GM18508 (cell line): ENCODE results near the gene NIM1K.
"Not testable (repeated sequence)": the region's sequence is repeated elsewhere in the genome, so short reads cannot be mapped to it uniquely, and the experiment has no call there.

Experiments
- ATAC-seq: cut with Tn5 transposase; IDR thresholded peaks from one replicate; pipeline ENCODE4 v1.9.1; 2021; ENCODE audit warnings: moderate number of reproducible peaks; ENCODE audit not compliant: insufficient read depth, unreplicated experiment

Gene NIM1K

DNA sequence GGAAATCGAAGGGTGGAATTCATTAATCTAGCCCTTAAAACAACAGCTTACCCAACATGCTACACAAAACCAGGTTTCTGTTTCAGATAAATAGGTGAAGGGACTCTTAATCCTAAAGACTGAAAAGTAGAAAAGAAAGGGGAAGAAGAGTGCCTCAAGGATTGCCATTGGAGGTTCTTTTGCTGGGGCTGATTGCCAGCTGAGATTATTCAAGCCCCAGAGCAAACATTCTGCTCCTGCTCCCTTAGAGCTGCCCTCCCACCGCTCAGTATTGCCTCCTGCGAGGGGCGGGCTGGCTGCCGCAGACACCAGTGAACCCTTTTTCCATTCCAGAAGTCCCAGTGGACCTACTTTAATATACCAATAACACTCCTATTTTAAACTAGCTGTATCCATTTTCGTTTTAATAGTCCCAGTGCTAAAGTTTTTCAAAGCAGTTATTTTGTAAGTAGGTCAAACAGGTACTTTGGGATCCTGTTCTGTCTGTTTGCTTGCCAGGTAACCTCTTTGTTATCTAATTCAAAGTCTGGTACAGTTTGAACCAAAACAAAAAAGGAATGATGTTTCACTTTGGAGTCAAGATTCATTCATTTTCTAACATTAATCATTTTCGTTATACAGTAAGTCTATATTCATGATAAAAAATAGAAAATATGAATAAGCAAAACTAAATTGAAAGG is 82.5 kb downstream of the NIM1K start:
- ATAC-seq: no peak

DNA sequence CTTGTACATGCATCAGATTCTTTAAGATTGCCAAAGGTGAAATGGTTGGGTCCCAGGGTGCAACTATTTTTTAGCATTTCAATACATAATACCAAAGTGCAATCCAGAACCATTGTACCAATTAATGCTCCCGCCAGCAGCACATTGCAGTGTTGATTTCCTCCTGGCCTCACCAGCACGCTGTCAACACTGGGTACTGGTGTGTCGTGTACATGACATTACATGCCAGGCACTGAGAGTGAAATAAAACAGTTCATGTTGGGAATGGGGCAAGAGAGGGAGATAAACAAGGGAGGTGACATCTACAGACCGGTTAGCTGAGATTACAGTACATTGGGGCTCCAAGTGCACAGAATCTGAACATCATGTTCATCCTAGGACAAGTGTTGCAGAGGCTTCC is 83.4 kb downstream of the NIM1K start:
- no peak for ATAC-seq

DNA sequence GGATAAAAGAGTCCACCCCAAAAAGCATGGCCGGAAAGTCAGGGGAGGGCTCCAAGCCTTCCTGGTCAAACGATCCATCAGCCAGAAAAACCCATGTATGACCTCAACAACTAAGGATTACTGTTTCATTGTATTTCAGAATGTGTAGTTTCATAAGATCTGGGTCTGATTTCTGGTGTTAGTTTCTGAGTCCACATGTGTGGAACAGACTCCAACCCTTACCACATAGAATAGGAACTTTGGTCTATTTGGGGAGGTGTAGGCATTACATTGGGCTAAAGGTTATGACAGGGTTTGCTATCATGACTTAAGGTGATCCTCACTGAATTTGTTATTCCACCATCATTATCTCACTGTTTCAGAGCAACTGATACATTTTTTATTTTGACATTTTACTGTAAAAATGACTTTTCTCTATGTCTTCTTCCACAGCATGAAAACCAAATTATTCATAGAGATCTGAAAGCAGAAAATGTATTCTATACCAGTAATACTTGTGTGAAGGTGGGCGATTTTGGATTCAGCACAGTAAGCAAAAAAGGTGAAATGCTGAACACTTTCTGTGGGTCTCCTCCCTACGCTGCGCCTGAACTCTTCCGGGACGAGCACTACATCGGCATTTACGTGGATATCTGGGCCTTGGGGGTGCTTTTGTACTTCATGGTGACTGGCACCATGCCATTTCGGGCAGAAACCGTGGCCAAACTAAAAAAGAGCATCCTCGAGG is 87.7 kb downstream of the NIM1K start:
- ATAC-seq: no peak

DNA sequence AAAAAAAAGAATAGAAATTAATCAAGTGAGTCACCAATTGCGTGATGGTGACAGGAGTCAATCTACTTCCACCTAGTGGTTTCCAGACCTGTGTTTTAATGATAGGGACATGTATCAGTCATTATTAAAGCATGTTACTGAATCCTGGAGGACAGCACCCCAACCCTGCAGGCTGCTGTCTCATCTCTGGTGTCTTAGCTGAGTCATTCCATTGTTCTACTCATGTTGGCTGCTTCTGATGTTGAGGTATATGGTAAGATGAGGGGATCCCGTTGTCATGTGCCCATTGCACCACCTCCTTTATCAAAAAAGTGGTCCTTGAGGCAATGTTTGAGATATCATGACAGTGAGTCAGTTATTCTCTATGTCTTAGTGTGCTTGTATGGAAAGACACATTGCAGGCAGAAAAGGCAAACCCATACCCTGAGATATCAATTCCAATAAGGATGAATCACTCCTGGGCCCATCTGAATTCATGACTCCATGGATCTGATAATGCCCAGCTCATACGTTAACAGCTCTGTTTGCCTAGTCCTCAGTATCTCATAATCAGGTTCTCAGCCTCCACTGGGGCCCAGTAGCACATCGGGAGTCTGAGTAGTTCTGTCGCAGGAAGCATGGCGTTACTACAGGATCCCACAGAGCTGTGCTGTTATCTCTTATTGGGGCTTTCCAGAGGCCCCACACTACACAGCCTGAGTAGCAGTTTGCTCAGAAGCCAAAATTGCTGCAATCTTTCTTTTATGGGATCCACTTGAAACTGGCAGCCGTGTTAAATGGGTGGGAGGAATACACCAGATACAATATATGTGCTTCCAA is 90.0 kb downstream of the NIM1K start:
- ATAC-seq: no peak

DNA sequence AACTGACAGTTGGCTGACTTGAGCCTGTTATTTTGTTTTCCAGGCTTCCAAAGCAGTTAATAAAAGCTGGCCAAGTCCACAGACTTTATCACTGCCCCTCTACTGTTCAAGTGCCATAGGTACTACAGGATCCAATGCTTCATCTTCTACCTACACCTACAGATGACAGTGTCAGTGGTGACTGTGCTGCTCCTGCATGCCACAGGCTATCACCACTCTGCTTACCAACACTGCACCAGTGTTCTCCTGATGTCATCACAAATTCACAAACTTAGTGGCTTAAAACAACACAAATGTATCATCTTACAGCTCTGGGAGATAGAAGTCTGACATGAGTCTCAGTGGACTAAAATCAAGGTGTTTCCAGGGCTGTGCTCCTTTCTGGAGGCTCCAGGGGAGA is 94.6 kb downstream of the NIM1K start:
- ATAC-seq: no peak

DNA sequence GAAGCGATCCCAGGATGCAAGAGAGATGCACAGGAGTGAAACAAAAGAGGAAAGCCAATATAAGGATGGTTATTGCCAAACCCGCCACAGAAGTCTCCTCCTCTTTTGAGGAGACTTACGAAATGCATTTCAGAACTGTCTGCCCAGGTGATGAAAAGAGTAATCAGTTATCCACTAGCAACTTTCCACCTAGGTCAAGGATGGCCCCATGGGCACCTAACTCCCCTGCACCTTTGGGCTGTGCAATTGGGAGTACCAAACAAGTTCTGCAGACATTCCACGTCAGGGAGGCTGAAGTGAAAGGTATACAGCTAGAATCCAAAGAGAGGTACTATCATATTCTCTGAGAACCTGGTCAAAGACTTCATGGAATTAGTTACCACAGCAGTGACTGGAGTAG is 95.5 kb downstream of the NIM1K start:
- ATAC-seq: no peak

DNA sequence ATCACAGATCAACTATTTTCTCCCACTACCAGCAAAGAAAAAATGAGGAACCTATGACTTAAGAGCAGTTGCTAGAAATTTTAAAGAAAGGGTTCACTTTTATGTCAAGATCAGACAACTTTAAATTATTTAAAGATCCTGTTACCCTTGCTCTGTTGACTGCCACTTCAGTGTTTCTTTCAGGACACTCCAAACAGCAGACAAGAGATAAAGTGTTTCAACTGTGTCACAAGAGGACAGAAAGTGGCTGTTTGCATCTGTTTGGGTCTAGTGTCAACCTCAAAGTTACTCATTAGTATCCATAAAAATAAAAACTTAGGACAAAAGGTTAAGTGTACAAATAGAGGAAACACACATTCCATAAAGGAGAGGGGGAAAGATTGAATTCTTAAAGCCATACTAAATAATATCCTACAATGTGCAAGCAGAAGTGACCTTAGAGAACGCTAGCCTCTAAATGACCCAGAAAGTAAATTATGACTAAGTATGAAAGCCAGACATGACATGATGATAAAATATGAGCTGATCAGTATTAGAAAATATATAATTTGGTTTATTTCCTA is 96.3 kb downstream of the NIM1K start:
- ATAC-seq: no peak

DNA sequence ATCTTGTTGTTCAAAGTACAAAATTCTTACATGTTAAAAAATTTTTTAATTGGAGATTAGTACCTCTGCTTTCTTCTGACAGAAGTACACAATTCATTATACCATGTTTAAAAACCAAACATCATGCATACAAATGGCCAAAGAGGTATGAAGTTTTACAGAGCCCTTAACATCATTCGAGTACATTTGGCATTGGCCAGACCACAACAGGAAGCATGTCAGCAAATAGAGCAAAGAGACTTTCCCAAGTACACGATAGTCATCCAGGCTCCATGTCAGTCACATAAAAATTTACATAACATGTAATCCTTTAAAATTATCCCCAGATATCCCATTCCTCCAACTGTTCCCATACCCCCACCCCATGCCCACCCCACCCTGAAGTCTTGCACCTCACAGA is 98.7 kb downstream of the NIM1K start:
- ATAC-seq: no peak

DNA sequence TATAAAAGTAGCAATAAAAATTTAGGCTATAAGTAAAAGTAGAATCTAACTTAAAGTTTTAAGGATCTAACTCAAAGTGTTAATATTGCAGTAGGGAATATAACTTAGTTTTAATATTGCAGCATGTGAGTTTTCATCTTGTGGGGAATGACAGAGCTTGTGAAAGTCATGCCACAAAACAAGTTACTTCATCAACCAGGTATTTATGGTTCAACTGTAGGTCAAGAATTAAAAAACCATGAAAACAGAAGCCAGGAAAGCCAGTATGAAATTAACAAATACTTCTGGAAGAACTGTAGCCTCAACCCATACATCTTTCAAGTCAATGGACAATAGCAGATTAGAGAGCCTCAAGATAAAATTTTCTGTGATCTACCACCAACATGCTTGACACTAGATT is 102.2 kb downstream of the NIM1K start:
- ATAC-seq: no peak

DNA sequence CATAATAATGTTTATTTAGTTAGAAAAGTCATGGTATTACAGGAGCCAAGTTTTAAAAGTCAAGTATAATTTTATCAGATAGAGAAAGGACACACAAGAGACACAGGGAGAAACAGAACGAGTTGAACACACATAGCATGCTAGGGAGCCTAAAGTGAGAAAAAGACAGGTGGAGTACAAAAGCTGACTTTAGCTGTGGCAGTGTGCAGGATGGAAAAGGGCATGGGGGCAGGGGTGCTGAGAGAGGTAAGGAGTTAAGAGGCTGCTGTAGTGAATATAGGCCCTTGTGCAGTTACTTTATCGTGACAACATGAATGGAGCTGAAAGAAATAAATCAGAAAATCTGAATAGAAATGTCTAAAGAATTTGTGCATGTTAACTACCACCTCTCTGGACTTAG is 103.2 kb downstream of the NIM1K start:
- no peak for ATAC-seq

DNA sequence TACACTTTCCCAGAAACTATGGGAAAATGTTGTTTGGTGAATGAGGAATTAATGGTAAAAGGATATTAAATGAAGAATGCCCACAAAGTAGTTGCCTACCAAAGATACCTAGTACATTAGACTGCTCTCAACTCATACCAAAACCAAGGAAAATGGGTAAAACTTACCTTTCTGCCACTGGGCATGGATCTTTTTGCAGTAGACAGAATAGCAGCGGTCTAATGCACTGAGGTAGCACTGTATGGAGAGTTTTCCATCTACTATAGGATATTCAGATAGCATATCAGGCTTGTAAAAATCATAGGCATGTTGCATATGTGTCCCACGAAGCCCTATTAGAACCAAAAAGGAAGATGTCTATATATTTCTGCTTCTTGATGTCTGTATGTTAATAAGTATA is 104.8 kb downstream of the NIM1K start:
- no peak for ATAC-seq

DNA sequence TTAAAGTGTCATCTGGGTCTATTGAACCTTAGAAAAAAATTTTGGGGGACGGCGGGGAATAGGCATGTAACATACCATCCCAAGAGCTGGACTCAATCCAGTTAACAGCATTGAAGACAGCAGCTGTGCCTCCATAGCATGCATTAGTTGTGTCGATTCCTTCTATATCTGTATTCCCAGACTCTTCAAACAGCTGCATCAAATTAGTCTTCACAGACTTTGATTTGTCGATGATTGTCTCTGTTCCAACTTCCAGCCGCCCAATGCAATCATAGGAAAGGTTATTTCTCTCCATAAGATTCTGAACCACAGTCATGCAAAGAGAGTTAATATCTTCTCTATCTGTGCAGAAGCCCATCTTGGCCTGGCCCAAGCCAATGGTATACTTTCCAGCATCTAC is 106.4 kb downstream of the NIM1K start:
- ATAC-seq: no peak

DNA sequence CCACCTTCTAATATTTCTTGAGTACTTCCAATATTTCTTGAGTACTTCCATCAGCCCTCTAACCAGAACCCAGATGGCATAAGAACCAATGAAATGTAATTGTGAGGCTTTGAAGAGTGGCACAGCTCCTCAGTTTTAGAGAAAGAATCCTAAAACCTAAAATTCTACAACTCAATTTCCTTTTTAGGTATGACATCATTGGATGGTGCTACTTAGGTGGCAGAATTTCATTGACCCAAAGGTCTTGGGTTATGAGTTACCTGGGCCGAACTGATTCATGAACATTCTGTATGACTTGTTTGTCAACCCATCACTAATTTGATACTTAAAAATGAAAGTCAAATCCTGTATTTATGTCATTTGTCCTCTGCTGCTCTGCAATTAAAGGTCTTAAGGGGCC is 108.1 kb downstream of the NIM1K start:
- no peak for ATAC-seq

DNA sequence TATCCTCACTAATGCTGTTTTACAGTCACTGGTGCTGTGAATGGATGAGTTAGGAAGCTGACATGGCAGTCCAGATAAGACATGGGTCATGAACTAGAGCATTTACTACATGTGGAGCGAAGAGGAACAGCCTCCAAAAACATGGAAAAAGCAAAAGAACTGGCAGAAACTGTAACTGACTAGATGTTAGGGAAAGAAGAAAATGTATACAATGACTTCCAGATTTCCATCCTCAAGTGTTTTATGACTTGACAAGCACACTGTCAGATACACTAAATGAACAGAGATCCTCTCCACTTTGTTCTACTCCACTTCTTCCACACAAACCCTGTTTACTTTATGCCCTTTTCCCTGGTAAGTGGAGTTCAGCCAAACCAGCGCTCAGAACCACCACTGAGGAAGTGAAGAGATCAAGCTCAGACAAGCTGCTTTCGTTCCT is 109.6 kb downstream of the NIM1K start:
- no peak for ATAC-seq

DNA sequence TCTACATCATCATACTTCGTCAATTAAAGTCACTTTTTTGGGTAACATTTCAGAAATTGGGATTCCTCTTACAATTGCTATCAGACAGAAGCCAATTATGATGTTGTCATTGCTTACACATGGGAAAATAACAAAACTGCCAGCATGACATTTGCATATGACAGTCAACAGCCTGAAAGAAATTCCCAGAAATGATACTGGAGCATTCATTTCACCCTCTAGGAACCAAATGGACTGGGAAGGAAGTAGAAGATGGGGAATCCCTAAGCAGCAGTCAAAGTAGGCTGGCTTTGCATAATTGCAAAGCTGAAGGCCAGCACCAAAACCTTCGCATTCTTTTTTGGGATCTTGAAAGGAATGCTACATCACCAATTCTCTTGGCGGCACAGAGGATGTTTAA is 110.5 kb downstream of the NIM1K start:
- no peak for ATAC-seq

DNA sequence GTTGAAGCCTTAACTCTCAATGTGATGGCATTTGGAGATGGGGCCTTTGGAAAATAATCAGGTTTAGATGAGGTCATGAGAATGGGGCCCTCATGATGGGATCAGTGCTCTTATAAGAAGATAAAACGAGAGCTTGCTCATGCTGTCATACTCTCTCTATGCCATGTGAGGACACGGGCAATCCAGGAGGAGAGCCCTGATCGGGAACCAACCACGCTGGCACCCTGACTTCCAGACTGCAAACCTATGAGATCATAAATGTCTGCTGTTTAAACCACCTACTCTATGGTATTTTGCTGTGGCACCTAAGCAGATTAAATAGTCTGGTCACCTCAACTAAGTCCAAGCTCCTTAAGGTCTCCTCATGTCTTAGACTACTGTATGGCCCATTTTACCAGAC is 111.2 kb downstream of the NIM1K start:
- ATAC-seq: no peak

DNA sequence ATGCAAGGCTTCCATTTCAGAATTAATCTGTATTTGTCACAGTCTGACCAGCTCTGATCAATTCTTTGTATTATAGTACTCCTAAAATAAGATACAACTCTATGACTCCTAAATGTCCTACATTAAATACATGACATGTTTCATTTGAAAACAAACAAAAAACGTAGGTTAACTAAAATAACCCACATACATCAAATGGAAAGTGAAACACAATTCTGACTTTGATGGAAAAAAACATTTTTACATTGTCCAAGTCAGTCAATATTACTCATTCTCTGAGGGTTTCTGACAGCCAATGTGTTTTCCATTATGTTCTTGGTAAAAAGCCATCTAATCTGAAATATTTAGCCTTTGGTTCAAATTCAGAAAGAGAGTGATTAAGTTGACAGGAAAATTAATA is 112.5 kb downstream of the NIM1K start:
- no peak for ATAC-seq

DNA sequence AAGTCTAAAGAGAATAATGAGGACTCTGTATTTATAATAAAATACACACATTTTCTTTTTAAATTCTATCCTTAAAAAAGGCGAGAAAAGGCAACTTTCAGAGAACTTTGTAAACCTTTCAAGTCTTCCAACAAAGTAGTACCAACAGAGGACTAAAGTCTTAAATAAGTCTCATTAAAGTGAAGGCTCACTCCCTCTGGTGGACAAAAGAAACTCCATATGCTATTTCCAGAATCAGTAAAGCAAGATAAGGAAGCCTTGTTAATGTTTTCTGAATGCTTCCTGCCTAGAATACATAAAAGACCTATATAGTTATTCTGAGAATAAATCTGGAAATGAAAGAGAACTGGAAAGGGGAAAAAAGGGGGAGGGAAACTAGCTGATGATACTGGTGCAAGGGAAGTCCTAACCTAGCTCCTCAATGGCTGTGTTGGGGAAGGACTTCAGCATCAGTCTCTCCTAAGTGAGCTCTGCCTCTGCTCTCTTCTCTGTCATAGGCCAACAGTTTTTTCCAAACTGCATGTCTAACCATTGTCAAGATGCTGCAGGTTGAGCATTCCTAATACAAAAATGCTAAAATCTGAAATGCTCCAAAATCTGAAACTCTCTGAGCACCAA is 114.0 kb downstream of the NIM1K start:
- ATAC-seq: peak; percentile 36

DNA sequence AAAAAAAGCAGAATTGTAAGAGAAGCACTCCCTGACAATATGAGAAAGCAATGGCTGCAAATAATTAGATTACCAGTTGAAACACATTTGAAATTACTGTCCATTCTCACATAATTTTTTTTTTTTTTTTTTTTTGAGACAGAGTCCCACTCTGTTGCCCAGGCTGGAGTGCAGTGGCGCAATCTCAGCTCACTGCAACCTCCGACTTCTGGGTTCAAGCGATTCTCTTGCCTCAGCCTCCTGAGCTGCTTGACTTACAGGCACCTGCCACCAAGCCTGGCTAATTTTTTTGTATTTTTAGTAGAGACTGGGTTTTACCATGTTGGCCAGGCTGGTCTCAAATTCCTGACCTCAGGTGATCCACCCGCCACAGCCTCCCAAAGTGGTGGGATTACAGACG is 114.9 kb downstream of the NIM1K start:
- not testable (repeated sequence) for ATAC-seq

DNA sequence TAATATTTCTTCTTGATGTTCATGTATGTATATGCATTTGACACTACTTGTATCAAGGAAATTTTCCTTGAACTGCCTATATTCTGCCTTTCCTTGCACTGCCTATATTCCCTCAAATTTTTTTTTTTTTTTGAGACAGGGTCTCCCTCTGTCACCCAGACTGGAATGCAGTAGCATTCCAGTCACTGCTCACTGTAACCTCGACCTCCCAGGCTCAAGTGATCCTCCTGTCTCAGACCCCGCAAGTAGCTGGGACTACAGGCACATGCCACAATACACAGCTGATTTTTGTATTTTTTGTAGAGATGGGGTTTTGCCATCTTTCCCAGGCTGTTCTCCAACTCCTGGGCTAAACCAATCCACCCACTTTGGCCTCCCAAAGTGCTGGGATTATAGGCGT is 117.1 kb downstream of the NIM1K start:
- no peak for ATAC-seq

DNA sequence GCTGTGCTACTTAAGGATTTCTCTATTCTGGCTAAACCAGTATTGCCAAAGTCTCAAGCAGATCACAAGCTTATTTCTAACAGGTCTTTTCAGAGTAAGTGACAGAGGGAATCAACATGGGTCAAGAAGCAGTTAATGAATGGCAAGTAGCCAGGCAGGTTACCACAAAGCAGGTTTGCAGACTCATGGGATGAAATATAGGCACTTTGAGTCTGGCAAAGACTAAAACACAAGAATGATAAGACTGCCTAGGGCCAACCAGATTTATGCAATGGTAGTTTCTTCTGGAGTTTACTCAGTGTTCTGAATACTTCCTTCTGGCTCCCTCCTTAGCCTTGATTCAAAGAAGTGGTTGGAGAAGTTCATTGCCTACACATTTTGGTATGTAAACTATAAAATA is 117.6 kb downstream of the NIM1K start:
- ATAC-seq: no peak
